GM23338 (cell line): ENCODE results near the gene TNS1.

Experiments
- CREB1 ChIP-seq: fragments of 250-450 bp; sonication (Bioruptor Pico); IDR thresholded peaks from 2 replicates; pipeline ENCODE4 v1.5.0; 2020; ENCODE audit warnings: low read depth, mild to moderate bottlenecking, moderate library complexity
- EZH2 ChIP-seq: fragments of 200-600 bp; sonication (generic); IDR thresholded peaks from one replicate; pipeline ENCODE4 v1.8.0; 2017; ENCODE audit warnings: antibody characterized with exemption, mild to moderate bottlenecking, low read depth; ENCODE audit not compliant: unreplicated experiment
- EZH2phosphoT487 ChIP-seq: fragments of 200-600 bp; sonication (generic); IDR thresholded peaks from one replicate; pipeline ENCODE4 v1.8.1; 2018; ENCODE audit warnings: antibody characterized with exemption; ENCODE audit not compliant: unreplicated experiment
- JUNB ChIP-seq: IDR thresholded peaks from one replicate; pipeline ENCODE4 v1.6.1; 2016; ENCODE audit warnings: antibody characterized with exemption; ENCODE audit not compliant: unreplicated experiment
- NANOG ChIP-seq: IDR thresholded peaks from 2 replicates; pipeline ENCODE4 v1.6.1; 2016; ENCODE audit warnings: antibody characterized with exemption, borderline replicate concordance
- POLR2AphosphoS5 ChIP-seq: IDR thresholded peaks from 2 replicates; pipeline ENCODE4 v1.6.1; 2016; ENCODE audit warnings: antibody characterized with exemption, low read depth
- STAT1 ChIP-seq: IDR thresholded peaks from one replicate; pipeline ENCODE4 v1.6.1; 2016; ENCODE audit warnings: antibody characterized with exemption; ENCODE audit not compliant: unreplicated experiment
- ZNF114 ChIP-seq: fragments of 250-450 bp; sonication (Bioruptor Pico); IDR thresholded peaks from 2 replicates; pipeline ENCODE4 v1.5.0; 2020; ENCODE audit warnings: mild to moderate bottlenecking, moderate library complexity
- ZNF331 ChIP-seq: fragments of 250-450 bp; sonication (Bioruptor Pico); IDR thresholded peaks from 2 replicates; pipeline ENCODE4 v1.5.0; 2020; ENCODE audit warnings: low read depth, mild to moderate bottlenecking, moderate library complexity
- ZNF462 ChIP-seq: fragments of 250-450 bp; sonication (Bioruptor Pico); IDR thresholded peaks from 2 replicates; pipeline ENCODE4 v1.5.0; 2020; ENCODE audit warnings: mild to moderate bottlenecking, moderate library complexity
- TF ChIP-seq, protein P1 (sequence below), 2 experiments: fragments of 200-600 bp in 1 of 2; sonication (generic) in 1 of 2; conservative IDR thresholded peaks; 2 replicates each; pipeline versions ENCODE4 v1.5.1 to v1.6.1; 2016 to 2017; ENCODE audit warnings: antibody characterized with exemption in 2 of 2, low read depth in 2 of 2, mild to moderate bottlenecking in 2 of 2, moderate library complexity in 1 of 2
- TF ChIP-seq, protein P2 (sequence below): IDR thresholded peaks from one replicate; pipeline ENCODE4 v1.6.1; 2018; ENCODE audit warnings: antibody characterized with exemption; ENCODE audit not compliant: unreplicated experiment
- TF ChIP-seq, protein P3 (sequence below): IDR thresholded peaks from 2 replicates; pipeline ENCODE4 v1.6.1; 2016; ENCODE audit warnings: antibody characterized with exemption

GRCh38 chr2:217923007-217923686, 79.6 kb downstream of the TNS1 start:
- TF ChIP-seq, protein P1, sequence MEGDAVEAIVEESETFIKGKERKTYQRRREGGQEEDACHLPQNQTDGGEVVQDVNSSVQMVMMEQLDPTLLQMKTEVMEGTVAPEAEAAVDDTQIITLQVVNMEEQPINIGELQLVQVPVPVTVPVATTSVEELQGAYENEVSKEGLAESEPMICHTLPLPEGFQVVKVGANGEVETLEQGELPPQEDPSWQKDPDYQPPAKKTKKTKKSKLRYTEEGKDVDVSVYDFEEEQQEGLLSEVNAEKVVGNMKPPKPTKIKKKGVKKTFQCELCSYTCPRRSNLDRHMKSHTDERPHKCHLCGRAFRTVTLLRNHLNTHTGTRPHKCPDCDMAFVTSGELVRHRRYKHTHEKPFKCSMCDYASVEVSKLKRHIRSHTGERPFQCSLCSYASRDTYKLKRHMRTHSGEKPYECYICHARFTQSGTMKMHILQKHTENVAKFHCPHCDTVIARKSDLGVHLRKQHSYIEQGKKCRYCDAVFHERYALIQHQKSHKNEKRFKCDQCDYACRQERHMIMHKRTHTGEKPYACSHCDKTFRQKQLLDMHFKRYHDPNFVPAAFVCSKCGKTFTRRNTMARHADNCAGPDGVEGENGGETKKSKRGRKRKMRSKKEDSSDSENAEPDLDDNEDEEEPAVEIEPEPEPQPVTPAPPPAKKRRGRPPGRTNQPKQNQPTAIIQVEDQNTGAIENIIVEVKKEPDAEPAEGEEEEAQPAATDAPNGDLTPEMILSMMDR (conservative IDR thresholded peaks at IDR 0.05; ENCODE audit: low read depth in 2 of 2) = no peak
- TF ChIP-seq JUNB = no peak
- TF ChIP-seq POLR2AphosphoS5 = no peak
- TF ChIP-seq CREB1 (CRISPR knock-in tag) = no peak
- no peak for TF ChIP-seq EZH2
- TF ChIP-seq, protein P2, sequence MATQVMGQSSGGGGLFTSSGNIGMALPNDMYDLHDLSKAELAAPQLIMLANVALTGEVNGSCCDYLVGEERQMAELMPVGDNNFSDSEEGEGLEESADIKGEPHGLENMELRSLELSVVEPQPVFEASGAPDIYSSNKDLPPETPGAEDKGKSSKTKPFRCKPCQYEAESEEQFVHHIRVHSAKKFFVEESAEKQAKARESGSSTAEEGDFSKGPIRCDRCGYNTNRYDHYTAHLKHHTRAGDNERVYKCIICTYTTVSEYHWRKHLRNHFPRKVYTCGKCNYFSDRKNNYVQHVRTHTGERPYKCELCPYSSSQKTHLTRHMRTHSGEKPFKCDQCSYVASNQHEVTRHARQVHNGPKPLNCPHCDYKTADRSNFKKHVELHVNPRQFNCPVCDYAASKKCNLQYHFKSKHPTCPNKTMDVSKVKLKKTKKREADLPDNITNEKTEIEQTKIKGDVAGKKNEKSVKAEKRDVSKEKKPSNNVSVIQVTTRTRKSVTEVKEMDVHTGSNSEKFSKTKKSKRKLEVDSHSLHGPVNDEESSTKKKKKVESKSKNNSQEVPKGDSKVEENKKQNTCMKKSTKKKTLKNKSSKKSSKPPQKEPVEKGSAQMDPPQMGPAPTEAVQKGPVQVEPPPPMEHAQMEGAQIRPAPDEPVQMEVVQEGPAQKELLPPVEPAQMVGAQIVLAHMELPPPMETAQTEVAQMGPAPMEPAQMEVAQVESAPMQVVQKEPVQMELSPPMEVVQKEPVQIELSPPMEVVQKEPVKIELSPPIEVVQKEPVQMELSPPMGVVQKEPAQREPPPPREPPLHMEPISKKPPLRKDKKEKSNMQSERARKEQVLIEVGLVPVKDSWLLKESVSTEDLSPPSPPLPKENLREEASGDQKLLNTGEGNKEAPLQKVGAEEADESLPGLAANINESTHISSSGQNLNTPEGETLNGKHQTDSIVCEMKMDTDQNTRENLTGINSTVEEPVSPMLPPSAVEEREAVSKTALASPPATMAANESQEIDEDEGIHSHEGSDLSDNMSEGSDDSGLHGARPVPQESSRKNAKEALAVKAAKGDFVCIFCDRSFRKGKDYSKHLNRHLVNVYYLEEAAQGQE = no peak
- TF ChIP-seq EZH2phosphoT487 = no peak
- no peak for TF ChIP-seq STAT1
- no peak for TF ChIP-seq NANOG
- no peak for TF ChIP-seq ZNF114 (CRISPR knock-in tag)
- TF ChIP-seq, protein P3, sequence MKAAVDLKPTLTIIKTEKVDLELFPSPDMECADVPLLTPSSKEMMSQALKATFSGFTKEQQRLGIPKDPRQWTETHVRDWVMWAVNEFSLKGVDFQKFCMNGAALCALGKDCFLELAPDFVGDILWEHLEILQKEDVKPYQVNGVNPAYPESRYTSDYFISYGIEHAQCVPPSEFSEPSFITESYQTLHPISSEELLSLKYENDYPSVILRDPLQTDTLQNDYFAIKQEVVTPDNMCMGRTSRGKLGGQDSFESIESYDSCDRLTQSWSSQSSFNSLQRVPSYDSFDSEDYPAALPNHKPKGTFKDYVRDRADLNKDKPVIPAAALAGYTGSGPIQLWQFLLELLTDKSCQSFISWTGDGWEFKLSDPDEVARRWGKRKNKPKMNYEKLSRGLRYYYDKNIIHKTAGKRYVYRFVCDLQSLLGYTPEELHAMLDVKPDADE = no peak
- no peak for TF ChIP-seq ZNF331
- no peak for TF ChIP-seq ZNF462
